GM19099 (cell line): ENCODE results near the gene SMIM10.

Source experiments
- POLR2A ChIP-seq: IDR thresholded peaks from 3 replicates; pipeline ENCODE4 v1.6.1; 2011; ENCODE audit warnings: low read depth; ENCODE audit not compliant: insufficient read length; ENCODE audit errors: extremely low read depth

SMIM10 gene

GRCh38 chrX:135003876-135004623, 13.3 kb downstream of the SMIM10 start:
- TF ChIP-seq POLR2A, result no peak

- TF ChIP-seq POLR2A, result no peak
Measured at GRCh38 chrX:135006187-135006586, 15.4 kb downstream of the SMIM10 start.

- TF ChIP-seq POLR2A, result no peak
Measured at GRCh38 chrX:135009057-135009610, 18.3 kb downstream of the SMIM10 start.

GRCh38 chrX:135009838-135010237, 19.0 kb downstream of the SMIM10 start:
- no peak for TF ChIP-seq POLR2A

GRCh38 chrX:135010921-135011320, 20.1 kb downstream of the SMIM10 start:
- TF ChIP-seq POLR2A, result no peak

- TF ChIP-seq POLR2A, result no peak
Measured at GRCh38 chrX:135015523-135016245, 24.9 kb downstream of the SMIM10 start.

- no peak for TF ChIP-seq POLR2A
Measured at GRCh38 chrX:135024526-135024925, 33.7 kb downstream of the SMIM10 start.
